Hematopoietic multipotent progenitor cell (in vitro differentiated cells): ENCODE measurements around the gene TTLL11. TPM values are rescaled to one million over a fixed set of nuclear protein-coding genes. Genes with fewer than 3 reads are reported as not detected.

ENCODE experiments used
- DNase-seq, 3 donors: peaks; one replicate each; pipeline ENCODE4 v3.0.0-alpha.2; 2011 to 2015; ENCODE audit warnings: low read depth in 2 of 3, low spot score in 2 of 3
- total RNA-seq: library from RNA; depleted of rRNA; stranded (reverse); fragments of >200 nt; gene quantifications from one replicate; pipeline ENCODE4 v1.2.3, GENCODE V29; 2012

The TTLL11 gene
- total RNA-seq, 1 donor = 5.1 TPM

DNA sequence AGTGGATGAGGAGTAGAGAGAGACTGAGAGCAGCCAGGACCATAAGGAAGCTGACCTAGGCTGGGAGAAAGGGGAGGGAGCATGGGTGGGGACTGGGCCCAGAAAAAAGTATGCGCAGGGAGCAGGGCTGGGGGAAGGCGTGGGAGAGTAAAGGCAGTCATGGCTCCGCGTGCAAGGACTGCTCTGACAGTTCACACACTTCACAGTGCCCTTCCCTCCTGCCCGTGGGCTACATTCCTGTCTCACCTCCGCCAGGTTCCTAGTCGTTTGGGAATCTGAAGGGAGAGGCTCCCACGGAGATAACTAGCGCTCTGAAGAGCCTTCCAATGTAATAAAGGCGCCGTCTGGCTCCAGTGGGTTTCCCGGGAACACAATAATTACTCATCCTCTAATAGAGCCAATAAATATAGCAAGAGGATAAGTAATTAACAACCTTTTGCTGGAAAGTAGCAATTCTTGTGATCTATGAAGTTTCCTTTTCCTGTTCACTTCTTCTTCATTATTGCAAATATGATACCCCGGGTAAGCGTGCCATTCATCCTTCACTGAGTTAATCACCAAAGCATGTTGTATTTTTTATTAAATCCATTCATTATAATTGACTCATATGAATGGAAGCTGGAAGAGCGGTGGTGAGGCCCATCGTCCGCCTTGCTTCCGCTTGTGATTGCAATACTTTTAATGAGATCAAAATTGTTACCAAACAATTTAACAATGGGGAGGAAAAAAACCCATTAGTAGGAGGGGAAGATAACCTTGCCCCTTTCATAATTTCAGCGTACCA lies 39.3 kb downstream of the TTLL11 start:
- DNase-seq = no peak

DNA sequence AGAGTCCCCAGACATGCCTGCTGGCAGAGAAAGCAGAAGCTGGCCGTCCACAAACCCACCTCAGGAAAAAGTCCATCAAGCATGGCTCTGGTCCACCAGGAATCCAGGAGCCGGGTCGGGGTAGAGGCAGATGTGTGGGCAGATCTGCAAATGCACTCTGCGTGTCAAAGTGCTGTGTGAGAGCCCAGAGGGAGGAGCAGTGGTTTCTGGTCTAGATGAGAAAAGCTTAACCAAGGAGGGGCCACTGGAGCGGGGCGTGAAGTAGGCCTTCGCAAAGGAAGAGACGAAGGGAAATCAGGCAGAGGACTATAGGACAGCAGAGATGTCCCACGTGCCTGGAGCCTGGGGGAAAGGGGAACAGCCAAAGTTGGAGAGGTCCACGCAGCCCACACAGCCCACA lies 40.0 kb downstream of the TTLL11 start:
- no peak for DNase-seq

DNA sequence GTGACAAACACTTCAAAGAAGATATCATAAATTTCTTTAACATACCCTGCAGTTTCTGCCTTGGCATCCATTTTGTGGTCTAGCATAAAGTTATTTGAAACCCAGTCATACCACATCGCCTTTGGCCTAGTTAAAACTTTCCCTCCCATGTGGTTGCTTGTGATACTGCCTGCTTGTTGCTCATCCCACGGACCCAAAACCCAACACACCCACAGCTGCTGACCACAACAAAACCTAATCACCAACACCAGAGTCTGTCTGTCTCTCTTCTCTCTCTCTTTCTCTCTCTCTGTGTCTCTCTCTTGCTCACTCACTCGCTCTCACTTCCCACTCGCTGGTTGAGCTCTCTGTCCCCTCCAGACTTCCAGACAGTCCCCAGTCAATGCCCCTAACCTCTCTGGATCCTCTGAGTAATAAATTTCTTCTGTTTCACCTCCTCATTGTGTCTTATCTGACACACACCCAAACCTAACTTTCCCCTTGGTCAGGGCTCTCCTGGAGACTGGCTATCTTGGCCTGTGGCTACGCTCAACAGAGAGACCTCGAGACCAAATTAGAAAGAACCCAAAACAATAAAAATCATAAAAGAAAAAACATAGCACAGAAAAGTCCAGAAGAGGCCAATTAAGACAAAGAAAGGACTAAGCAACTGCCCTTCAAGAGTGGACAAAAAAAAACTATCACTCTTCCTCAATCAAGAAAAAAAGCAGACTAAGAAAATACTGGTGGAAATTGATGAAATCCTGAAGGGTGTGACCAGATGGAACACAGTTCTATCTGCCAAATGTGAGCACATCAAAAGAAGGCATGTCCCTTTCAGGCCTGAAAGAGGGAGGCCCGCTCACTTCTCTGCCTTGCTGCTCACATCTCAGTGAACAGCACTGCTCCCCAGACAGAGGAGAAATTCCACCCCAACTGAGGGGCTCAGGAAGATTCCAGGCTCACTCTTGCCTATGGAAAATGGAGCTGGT lies 41.5 kb downstream of the TTLL11 start:
- peak in 2 of 3 donors; percentile 5 to 15 for DNase-seq

DNA sequence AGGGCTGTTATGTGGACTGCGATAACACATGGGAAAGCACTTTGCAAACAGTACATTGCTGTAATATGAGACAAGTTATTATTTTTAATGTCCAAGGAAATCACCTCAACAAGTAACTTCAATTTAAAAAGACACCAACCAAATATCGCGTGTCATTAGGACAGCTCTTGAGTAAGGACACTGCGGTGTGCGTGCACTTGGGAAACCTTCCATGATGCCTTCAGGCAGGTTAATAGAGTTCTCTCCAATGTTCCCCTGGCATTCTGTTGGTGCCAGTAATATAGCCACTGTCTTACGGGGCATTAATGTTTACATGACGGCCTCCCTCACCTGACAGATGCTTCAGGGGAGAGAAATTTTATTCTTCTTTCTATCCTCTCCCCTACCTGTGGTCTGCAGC lies 42.9 kb downstream of the TTLL11 start:
- no peak for DNase-seq

DNA sequence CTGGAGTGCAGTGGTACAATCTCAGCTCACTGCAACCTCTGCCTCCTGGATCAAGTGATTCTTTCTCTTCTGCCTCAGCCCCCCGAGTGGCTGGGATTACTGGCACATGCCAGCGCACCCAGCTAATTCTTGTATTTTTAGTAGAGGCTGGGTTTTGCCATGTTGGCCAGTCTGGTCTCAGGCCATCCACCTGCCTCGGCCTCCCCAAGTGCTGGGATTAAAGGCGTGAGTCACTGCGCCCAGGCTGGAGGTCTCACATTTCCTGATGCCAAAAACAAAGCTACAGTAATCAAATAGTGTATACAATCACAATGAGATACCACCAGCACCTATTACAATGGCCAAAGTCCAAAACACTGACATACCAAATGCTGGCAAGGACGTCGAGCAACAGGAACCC lies 51.1 kb downstream of the TTLL11 start:
- no peak for DNase-seq

DNA sequence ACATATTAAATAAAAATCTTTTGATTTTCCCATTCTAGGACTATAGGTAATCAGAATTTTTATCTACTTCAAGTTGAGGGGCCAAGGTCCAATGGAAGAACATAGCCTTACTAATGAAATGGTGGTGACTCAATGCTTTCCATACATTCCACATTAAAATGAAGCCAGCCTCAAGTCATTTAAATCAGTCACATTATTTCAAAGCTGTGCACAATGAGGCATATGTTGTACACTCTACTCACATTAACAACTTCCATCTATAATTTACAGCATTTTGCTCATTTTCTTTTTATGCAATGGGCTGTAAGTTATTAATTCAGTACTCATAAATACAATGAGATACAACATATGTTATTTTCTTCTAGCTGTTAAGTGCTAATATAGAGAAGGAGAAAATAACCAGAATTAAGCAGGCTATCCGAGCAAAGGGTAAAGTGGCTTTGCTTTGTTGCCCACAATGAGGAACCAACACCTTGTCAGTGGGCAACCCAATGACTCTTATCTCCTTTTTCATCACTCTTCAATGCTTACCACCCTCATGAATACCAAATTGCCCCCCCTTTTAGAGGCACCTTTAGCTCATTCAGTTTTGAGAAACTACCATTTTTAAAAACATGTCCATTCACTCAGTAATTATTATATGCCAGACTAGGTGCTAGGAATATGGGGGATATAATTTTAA lies 52.4 kb downstream of the TTLL11 start:
- peak in 1 of 3 donors; percentile 28 for DNase-seq

DNA sequence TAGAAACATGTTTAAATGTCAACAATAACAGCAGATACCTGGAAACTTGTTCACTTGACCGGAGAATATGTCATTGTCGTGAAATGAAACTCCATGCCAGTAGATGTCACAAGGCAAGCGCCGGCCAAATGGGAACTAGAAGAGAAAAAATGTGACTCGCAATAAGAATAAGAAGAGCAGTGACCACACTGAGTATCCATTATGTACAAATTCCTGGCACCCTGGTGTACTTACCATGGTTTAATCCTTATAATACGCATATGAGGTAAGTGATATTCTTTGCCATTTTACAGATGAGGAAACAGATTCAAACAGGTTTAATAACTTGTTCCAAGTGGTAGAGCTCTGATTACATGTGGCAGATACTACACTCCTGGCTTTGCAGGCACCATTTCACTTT lies 53.9 kb downstream of the TTLL11 start:
- no peak for DNase-seq

DNA sequence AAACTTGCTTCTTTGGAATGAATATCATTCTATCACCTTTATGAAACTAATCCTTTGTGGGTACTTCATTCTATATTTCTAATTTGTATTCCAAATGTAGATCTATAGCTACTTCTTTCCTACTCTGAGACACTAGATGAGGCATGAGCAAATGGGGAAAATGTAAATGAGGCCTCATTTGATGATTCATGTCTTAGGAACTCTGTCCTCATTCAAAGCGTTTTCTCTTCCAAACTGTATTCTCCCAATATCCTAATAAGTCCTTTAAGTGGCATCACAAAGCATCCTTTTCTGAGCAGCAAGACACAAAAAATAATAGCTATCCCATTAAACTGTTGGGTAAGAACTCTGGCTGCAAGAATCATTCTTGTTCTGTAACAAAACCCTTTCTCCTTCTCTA lies 56.1 kb downstream of the TTLL11 start:
- no peak for DNase-seq

DNA sequence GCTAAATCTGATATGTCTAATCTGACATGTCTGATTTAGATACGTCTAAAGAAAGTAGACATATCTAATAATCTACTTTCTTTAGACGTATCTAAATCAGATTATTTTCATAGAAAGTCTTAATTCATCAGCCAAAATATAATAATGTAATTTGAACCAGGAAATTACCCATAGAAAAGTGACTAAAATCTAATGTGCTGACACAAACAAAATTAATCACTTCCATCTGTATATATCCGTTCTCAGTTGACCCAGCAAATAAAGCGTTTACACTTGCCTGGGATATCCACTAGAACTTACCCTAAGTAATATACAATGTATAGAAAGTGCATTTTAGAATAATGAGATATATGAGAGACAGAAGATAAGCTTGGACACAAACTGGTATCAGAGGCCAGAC lies 56.7 kb downstream of the TTLL11 start:
- no peak for DNase-seq

DNA sequence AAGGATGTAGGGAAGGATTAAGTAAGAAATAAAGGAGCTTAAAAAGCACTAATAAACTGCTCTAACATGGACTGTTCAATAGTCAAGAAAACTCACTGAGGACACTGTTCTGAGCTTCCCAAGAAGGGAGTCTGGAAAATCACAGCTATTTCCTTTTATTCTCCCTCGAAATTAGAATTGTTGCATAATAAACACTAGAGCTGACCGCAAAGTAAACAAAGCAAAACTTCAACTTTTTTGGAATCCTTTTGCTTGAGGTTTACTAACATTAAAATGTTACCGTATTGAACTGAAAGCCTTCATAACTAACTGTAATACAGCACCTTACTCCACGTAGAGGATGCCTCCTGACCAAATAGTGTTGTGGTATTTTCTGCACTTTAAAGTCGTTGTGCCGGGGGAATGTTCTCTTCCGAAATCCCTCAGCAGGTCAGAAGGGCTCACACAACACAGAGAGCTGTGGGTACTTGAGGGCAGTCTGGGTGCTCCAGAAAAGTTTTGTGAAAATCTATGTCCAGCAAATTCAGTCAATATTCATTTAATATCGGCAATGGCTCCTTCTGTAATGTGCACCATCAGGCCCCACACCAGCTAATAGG lies 59.2 kb downstream of the TTLL11 start:
- DNase-seq = no peak

DNA sequence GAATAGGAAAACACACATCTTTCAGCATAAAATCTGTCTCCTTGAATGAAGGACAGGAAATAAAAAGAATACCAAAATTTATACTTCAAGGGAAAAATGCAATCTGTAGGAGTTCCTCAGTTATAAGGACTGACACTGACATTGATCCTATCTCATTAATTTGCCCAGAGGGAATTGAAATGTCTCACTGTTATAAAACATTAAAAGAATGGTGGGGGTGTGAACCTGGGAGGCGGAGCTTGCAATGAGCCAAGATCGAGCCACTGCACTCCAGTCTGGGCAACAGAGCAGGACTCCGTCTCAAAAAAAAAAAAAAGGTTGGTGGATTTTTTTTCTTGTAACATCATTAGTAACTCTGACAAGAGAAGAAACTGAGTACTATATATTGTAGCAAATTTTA lies 60.8 kb downstream of the TTLL11 start:
- no peak for DNase-seq

DNA sequence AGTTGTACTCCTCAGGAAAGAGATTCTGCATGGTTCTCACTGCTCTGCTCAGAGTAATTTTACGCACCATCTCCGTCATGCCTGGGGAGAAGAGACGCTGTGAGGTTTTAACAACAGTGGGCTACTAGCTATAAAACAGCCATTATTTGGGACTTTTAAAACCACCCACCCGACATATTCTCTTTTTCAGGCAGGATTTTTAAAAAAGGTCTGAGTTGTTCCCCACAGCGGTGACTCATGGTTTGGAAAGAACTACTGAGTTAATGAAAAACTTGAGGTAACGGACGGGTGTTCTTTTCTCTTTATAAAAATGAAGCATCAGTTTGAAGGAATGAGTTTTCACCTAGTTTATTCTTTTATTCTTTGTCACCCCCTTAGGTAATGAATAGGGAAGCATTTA lies 61.3 kb downstream of the TTLL11 start:
- DNase-seq = no peak

DNA sequence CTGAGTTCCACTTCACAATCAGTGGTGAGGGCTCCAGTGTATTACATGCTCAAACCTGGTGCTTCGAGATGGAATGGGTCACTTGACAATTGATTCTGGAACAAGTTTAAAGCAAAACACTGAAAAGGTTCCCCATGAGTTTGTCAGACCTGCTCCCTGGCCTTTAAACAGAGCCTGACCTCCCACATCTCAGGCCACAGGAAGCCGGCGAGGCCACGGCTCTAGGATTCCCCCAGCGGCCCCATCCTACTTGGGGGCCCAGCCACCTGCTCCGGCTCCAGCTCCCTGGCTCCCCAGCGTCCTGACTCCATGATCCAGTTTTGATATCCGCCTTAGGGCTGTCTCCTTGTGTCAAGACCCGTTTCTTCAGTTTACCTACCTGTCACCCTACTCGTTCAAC lies 62.0 kb downstream of the TTLL11 start:
- DNase-seq = no peak

DNA sequence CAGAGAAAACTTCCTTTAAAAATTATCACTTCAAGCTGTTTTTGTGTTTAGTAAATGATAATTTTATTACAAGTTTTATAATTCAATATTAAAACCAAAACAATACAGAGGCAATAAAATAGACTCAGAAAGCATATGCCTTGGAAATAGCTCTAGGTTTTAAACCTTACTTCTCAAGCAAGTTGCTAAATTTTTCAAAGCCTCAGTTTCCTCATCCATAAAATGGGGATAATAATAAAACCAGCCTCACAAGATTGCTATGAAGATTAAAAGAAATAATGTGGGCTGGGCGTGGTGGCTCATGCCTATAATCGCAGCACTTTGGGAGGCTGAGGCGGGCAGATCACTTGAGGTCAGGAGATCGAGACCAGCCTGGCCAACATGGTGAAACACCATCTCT lies 62.8 kb downstream of the TTLL11 start:
- no peak for DNase-seq

DNA sequence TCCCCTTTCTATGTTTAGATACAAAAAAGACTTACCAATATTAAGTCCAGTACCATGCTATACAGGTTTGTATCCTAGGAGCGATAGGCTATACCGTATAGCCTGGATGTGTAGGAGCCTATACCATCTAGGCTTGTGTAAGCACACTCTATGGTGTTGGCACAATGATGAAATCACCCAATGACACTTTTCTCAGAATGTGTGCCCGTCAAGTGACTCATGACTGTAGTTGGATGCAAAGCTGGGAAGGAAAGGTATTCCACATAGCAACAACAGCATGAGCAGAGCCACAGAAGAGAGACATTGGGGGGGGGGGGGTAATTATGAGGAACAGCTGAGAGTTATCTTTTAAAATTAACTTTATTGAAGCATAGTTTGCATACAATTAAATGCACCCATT lies 63.2 kb downstream of the TTLL11 start:
- no peak for DNase-seq

DNA sequence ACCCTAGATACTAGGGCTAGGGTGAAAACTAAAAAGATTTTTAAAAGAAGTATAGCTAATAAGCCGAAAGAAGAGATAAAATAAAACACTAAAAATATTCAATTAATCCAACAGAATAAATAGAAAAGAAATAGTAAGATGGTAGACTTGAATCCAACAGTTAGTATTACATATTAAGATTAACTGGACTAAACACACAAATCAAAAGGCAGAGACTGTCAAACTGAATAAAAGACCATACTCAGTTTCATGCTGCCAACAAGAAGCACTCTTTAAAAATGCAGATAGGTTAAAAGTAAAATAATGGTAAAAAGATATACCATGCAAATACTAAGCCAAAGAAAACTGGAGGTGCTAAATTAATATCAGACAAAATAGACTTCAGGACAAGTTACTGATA lies 65.0 kb downstream of the TTLL11 start:
- DNase-seq = no peak

DNA sequence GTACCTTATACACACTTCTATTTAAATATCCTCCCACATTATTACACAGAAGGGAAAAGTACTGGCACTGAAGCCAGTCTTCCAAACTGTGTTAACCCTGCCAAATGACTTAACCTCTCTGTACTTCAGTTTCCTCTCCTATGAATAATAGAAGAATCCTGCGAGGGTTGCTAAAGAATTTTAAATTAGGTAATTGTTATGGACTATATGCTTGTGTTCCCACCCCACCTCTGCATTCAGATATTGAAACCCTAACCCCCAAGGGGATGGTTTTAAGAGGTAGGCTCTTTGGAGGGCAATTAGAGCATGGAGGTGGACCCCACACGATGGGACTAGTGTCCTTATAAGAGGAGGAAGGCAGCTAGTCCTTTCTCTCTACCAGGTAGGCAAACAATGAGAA lies 72.7 kb downstream of the TTLL11 start:
- no peak for DNase-seq

DNA sequence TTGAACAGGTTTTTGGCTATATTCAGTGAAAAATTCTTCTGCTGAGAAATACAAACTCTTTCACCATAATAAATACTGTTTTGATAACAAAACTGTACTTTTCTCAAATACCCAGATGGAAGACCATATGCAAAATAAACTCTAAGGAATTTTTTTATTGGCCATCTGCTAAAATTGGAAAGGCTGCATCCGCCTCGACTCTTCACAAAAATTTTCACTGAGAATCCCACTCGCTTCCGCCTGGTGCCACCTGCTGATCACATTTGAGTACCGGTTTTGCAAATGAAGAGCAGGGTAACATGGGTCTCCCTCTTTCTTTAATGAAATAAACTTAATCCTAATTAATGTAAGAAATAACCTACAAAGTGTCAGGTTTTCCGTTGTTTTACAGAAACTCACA lies 76.4 kb downstream of the TTLL11 start:
- peak in 2 of 3 donors; percentile 8 to 27 for DNase-seq

DNA sequence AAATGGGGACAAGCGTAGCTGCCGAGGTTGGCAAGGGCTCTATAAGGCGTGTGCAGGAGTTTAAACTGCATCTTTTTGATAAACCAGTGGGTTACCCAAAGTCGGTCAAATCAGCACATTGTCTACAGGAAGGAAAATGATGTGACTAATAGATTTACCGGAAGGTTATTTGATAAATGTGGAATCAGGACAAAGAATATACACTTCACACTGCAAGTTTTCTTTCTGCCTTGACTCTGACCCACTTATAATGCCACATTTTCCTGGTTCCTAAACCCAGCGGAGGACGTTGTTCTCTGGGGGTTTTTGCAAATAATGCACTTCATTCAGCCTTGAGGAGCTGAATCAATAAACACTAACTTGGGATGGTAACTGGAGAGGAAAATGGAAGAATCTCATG lies 76.8 kb downstream of the TTLL11 start:
- no peak for DNase-seq

DNA sequence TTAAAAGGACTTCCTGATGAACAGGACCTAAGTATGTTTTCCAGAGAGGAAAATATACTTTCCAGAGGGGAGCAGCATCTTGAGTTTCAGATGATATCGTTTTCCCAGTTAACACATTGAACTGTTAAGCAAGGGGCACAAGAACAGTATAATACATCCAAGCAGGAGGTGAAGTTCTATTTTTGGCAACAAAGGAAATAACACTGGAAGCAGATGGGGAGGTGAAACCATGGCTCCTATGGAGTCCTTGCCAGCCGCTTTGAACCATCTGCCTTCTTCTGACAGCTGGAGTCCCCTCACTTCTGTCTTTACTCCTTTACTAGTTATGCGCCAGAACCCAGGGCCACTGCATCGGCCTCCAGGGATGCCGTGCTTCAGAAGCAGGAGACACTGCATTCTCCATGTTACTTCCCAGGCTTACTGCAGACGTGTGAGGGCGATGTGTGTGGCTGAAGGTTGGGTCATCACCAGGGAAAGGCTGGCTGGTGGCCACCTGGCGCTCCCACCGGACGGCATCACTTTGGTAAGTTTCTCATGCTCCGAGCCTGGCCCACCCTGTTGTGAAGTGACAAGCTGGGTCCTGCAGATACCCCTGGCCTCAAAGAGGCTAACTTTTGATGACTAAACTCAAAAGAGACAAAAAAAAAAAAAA lies 77.8 kb downstream of the TTLL11 start:
- DNase-seq = no peak
